H1 (cell line): Measurements from ENCODE around the gene RNASET2. TPM values are rescaled to one million over a fixed set of nuclear protein-coding genes. Genes with fewer than 3 reads are reported as not detected.

ENCODE experiments used
- CREB1 ChIP-seq: IDR thresholded peaks from 2 replicates; pipeline ENCODE4 v1.6.1; 2012; ENCODE audit warnings: inconsistent platforms
- HDAC2 ChIP-seq, 2 experiments: fragments of 300-600 bp in 1 of 2; sonication (generic) in 1 of 2; IDR thresholded peaks; 2 replicates each; pipeline ENCODE4 v1.6.1; 2011 to 2012; ENCODE audit warnings: low read depth in 2 of 2, low read length in 2 of 2, mild to moderate bottlenecking in 2 of 2, moderate library complexity in 2 of 2, borderline replicate concordance in 1 of 2, inconsistent platforms in 1 of 2
- KDM5A ChIP-seq: fragments of 200-600 bp; IDR thresholded peaks from 2 replicates; pipeline ENCODE4 v1.7.1; 2012; ENCODE audit warnings: mild to moderate bottlenecking, low read length, inconsistent platforms, mixed read lengths
- TAF7 ChIP-seq: optimal IDR thresholded peaks from 2 replicates; pipeline ENCODE3; 2011; ENCODE audit warnings: low read depth, mild to moderate bottlenecking, inconsistent platforms, low read length, moderate library complexity, borderline replicate concordance
- polyA plus RNA-seq, 7 experiments: library from polyadenylated mRNA; depleted of rRNA in 3 of 7; stranded (reverse) in 5 of 7; unstranded in 2 of 7; fragments of >200 nt in 5 of 7; fragments of 200-250 nt in 2 of 7; gene quantifications; 1 replicate in 5 of 7; 2 replicates in 1 of 7; 4 replicates in 1 of 7; pipeline versions ENCODE4 v1.2.1 to v1.2.3, GENCODE V29; 2011 to 2013; ENCODE audit warnings: missing spikeins in 2 of 7, mixed read lengths in 2 of 7
- total RNA-seq: library from RNA; stranded (reverse); fragmentation: NEBNext Ultra II Directional; extraction: Animal tissue kit (Norgen Biotek cat#: 25700); gene quantifications from 2 replicates; pipeline ENCODE4 v1.2.1, GENCODE V29; 2021
- TF ChIP-seq, protein P1 (sequence below): IDR thresholded peaks from 2 replicates; pipeline ENCODE4 v1.6.1; 2011; ENCODE audit warnings: low read depth, mild to moderate bottlenecking, low read length; ENCODE audit not compliant: insufficient read depth
- TF ChIP-seq, protein P2 (sequence below): fragments of 300-600 bp; sonication (generic); IDR thresholded peaks from 2 replicates; pipeline ENCODE4 v1.7.1; 2012; ENCODE audit warnings: low read length, moderate library complexity, mild to moderate bottlenecking, inconsistent platforms; ENCODE audit not compliant: insufficient replicate concordance

RNASET2 gene
- total and polyA plus RNA-seq, 2 of the 8 experiments (the other 6 are each of a cell fraction or from before 2014, with no cell fraction given), result 15.7 to 22.9 TPM

DNA sequence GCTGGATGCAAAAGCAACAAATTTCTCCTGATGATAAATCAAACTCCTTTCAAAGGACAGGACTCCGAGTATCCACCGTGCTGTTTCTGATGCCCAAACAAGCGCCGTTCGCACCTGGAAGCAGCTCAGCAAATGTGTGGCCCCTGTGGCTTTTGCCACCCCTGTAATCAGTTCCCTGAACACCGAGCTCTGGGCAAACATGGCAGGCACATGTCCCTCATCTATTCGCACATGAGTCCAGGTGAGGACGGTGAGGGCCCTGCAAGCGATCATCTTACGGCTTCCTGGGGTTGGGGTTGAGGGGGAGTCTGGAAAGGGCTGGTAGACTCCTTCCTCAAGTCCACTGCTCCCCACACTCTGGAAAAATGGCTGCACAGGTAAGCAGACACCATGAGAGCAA is 23.7 kb downstream of the RNASET2 start (continued):
- TF ChIP-seq, protein P1, sequence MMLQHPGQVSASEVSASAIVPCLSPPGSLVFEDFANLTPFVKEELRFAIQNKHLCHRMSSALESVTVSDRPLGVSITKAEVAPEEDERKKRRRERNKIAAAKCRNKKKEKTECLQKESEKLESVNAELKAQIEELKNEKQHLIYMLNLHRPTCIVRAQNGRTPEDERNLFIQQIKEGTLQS, result no peak
- TF ChIP-seq, protein P2, sequence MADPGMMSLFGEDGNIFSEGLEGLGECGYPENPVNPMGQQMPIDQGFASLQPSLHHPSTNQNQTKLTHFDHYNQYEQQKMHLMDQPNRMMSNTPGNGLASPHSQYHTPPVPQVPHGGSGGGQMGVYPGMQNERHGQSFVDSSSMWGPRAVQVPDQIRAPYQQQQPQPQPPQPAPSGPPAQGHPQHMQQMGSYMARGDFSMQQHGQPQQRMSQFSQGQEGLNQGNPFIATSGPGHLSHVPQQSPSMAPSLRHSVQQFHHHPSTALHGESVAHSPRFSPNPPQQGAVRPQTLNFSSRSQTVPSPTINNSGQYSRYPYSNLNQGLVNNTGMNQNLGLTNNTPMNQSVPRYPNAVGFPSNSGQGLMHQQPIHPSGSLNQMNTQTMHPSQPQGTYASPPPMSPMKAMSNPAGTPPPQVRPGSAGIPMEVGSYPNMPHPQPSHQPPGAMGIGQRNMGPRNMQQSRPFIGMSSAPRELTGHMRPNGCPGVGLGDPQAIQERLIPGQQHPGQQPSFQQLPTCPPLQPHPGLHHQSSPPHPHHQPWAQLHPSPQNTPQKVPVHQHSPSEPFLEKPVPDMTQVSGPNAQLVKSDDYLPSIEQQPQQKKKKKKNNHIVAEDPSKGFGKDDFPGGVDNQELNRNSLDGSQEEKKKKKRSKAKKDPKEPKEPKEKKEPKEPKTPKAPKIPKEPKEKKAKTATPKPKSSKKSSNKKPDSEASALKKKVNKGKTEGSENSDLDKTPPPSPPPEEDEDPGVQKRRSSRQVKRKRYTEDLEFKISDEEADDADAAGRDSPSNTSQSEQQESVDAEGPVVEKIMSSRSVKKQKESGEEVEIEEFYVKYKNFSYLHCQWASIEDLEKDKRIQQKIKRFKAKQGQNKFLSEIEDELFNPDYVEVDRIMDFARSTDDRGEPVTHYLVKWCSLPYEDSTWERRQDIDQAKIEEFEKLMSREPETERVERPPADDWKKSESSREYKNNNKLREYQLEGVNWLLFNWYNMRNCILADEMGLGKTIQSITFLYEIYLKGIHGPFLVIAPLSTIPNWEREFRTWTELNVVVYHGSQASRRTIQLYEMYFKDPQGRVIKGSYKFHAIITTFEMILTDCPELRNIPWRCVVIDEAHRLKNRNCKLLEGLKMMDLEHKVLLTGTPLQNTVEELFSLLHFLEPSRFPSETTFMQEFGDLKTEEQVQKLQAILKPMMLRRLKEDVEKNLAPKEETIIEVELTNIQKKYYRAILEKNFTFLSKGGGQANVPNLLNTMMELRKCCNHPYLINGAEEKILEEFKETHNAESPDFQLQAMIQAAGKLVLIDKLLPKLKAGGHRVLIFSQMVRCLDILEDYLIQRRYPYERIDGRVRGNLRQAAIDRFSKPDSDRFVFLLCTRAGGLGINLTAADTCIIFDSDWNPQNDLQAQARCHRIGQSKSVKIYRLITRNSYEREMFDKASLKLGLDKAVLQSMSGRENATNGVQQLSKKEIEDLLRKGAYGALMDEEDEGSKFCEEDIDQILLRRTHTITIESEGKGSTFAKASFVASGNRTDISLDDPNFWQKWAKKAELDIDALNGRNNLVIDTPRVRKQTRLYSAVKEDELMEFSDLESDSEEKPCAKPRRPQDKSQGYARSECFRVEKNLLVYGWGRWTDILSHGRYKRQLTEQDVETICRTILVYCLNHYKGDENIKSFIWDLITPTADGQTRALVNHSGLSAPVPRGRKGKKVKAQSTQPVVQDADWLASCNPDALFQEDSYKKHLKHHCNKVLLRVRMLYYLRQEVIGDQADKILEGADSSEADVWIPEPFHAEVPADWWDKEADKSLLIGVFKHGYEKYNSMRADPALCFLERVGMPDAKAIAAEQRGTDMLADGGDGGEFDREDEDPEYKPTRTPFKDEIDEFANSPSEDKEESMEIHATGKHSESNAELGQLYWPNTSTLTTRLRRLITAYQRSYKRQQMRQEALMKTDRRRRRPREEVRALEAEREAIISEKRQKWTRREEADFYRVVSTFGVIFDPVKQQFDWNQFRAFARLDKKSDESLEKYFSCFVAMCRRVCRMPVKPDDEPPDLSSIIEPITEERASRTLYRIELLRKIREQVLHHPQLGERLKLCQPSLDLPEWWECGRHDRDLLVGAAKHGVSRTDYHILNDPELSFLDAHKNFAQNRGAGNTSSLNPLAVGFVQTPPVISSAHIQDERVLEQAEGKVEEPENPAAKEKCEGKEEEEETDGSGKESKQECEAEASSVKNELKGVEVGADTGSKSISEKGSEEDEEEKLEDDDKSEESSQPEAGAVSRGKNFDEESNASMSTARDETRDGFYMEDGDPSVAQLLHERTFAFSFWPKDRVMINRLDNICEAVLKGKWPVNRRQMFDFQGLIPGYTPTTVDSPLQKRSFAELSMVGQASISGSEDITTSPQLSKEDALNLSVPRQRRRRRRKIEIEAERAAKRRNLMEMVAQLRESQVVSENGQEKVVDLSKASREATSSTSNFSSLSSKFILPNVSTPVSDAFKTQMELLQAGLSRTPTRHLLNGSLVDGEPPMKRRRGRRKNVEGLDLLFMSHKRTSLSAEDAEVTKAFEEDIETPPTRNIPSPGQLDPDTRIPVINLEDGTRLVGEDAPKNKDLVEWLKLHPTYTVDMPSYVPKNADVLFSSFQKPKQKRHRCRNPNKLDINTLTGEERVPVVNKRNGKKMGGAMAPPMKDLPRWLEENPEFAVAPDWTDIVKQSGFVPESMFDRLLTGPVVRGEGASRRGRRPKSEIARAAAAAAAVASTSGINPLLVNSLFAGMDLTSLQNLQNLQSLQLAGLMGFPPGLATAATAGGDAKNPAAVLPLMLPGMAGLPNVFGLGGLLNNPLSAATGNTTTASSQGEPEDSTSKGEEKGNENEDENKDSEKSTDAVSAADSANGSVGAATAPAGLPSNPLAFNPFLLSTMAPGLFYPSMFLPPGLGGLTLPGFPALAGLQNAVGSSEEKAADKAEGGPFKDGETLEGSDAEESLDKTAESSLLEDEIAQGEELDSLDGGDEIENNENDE, result no peak
- no peak for TF ChIP-seq TAF7
- no peak for TF ChIP-seq HDAC2 (IDR thresholded peaks at IDR 0.05; ENCODE audit: borderline replicate concordance in 1 of 2, low read depth in 2 of 2, low read length in 2 of 2)
- no peak for TF ChIP-seq CREB1
- no peak for TF ChIP-seq KDM5A
